GM12873 (cell line): ENCODE results near the gene TMEM200C.

Source experiments
- TF ChIP-seq, protein P1 (sequence below): IDR thresholded peaks from 2 replicates; pipeline ENCODE4 v1.5.1; 2012; ENCODE audit warnings: low read depth, mild to moderate bottlenecking, moderate library complexity, low read length, control low read depth; ENCODE audit not compliant: insufficient read depth; ENCODE audit errors: missing control alignments

Gene TMEM200C

DNA sequence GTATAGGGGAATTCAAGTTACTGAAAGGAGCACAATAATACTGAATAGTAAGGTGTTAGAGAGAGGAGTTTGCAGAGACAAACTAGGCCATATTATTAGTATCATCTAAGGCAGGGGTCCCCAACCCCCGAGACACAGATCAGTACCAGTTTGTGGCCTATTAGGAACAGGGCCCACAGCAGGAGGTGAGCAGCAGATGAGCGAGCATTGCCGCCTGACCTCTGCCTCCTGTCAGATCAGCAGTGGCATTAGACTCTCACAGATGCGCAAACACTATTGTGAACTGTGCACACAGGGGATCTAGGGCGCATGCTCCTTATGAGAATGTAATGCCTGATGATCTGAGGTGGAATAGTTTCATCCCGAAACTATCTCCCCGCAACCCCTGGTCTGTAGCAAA, 41.8 kb upstream of the TMEM200C start:
- TF ChIP-seq, protein P1, sequence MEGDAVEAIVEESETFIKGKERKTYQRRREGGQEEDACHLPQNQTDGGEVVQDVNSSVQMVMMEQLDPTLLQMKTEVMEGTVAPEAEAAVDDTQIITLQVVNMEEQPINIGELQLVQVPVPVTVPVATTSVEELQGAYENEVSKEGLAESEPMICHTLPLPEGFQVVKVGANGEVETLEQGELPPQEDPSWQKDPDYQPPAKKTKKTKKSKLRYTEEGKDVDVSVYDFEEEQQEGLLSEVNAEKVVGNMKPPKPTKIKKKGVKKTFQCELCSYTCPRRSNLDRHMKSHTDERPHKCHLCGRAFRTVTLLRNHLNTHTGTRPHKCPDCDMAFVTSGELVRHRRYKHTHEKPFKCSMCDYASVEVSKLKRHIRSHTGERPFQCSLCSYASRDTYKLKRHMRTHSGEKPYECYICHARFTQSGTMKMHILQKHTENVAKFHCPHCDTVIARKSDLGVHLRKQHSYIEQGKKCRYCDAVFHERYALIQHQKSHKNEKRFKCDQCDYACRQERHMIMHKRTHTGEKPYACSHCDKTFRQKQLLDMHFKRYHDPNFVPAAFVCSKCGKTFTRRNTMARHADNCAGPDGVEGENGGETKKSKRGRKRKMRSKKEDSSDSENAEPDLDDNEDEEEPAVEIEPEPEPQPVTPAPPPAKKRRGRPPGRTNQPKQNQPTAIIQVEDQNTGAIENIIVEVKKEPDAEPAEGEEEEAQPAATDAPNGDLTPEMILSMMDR = no peak

DNA sequence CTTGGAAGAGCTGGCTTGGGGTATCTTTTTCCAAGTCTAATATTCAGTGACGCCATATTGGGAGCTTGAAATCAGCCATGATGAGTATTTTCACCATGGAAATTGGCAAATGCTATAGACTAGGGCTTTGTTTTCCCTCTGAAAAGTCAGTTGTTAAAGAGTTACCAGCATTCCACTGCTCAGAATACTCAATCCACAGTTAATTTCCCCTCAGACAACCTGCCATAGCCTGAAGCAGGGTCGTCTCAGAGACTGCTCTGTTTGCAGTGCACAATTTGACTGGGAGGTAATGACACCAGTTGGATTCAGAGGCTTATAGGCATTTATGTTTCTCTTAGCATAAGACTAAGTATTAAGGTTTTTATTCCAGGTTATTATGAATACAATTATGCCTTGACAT, 35.5 kb upstream of the TMEM200C start:
- TF ChIP-seq, protein P1 = no peak

DNA sequence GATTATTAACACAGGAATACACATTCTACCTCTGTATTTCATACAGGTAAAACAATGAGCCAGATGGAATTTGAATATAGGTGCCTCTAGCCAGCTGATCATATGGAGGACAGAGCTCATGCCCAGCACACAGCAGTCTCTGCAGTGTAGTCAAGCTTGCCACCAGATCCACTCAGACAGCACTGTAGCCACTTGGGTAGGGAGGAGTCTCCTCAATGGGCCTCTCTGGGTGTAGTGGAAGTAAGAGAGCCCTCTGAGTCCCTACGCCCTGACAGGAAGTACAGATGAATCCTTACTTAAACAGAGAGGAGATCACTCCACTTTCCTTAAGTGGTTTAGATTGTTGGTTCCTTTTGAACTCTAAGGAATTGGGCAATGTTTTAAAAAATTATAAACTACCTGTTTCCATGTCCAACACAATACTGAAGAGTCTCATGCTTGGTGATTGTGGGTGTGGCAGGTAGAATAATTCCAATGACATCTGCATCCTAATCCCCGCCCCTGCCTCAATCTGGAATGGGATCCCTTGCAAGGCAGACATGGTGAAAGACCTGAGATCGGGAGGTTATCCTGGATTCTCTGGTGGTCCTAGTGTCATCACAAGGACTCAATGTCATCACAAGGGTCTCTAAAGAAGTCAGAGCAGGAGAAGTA, 23.0 kb upstream of the TMEM200C start:
- TF ChIP-seq, protein P1 = no peak

DNA sequence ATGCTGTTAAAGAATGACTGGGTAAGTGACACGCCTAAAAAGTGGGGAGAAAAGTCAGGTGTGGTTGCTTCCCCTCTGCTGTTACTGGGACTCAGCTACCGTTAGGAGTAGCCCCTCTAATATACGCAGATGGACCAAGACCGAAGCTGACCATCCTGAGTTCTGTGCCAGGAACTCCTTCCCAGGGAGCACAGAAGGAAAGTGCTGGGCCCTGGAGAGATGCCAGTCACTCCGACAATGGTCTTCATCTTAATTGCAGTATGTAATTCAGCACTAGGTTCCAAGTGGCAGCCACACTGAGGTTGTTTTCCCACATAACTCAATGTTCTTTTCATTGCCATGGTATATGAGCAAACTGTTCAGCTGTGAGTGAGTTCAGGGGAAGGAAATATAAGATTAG, 19.6 kb upstream of the TMEM200C start:
- TF ChIP-seq, protein P1 = no peak

DNA sequence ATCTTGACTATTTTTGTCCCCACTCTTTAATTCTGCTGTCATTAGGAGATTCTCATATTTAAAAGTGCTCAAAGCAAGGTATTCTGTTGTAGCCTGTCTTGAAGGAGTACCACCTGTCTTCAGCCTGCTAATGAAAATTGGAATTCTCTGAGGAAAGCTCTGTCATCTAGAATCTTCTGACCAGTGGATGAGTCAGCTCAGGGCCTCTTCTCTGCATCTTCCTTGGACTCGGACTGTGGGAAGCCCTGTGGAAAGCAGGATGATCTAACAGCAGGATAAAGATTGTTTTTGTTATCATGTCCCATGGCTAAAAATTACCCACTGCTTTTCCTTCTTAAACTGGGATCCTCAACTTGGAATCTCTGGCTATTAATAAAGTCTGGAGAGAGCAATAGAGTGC, 18.7 kb upstream of the TMEM200C start:
- TF ChIP-seq, protein P1 = no peak

DNA sequence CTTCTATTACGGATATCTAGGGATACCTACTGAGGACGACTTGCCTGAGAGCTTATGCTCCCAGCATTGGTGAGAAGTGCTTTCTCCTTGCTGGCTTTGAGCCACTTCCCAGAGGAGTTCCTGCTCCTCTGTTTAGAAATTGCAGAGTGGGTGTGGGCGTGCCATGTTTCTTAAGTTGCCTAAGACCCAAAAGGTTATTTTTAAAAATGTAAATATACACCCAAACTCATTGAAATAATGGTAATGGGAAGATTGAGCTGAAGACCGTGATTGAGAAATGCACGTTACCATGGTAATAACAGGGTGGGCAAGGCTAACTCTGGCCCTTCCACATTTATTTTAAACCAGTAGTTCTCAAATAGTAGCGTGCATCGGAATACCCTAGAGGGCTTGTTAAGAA, 17.2 kb upstream of the TMEM200C start:
- TF ChIP-seq, protein P1 = no peak

DNA sequence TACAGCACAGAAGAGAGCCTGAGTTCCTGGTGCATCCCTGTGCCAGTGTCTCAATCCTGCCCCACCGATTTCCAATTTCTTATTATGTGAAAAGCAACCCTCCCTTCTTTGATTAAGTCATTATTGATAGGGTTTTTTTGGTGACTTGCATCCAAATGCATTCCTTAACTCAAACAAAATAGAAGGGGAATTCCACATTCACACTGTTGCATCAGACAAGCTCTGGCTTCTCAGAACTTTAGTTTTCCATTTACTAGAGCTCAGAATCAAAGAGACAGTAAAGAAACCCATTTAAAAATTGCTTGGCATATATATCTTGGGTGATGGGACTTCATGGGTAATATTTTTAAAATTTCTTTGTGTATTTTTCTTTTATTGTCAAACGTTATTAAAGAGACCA, 13.8 kb upstream of the TMEM200C start:
- TF ChIP-seq, protein P1 = no peak
